Brain microvascular endothelial cell (primary cell): ENCODE results near the gene SHBG.

Source experiments
- DNase-seq: peaks from one replicate; pipeline ENCODE4 v3.0.0-alpha.2; 2020
- H3K27ac ChIP-seq: fragments of 250-450 bp; sonication (Bioruptor Pico); 2 replicates; pipeline ENCODE4 v1.5.1; 2020; ENCODE audit warnings: mild to moderate bottlenecking, moderate library complexity
- H3K27me3 ChIP-seq: fragments of 250-450 bp; sonication (Bioruptor Pico); replicated peaks from 2 replicates; pipeline ENCODE4 v1.5.1; 2020; ENCODE audit warnings: mild to moderate bottlenecking
- H3K36me3 ChIP-seq: fragments of 250-450 bp; sonication (Bioruptor Pico); replicated peaks from 2 replicates; pipeline ENCODE4 v1.5.1; 2020; ENCODE audit warnings: mild to moderate bottlenecking
- H3K4me3 ChIP-seq: 2 replicates; pipeline ENCODE4 v1.5.1; 2011; ENCODE audit warnings: low read depth, mild to moderate bottlenecking, control low read depth, low read length, moderate library complexity
- in situ Hi-C: cut with HindIII; loops from 2 replicates; pipeline ENCODE4 v1.10.0; 2017; ENCODE audit warnings: low sequenced_read_pairs, low pct_ligation_motif_present
- TF ChIP-seq, protein P1 (sequence below): IDR thresholded peaks from 2 replicates; pipeline ENCODE4 v1.5.1; 2011; ENCODE audit warnings: low read depth, mild to moderate bottlenecking, moderate library complexity, low read length, control low read depth, inconsistent platforms; ENCODE audit errors: missing control alignments

The SHBG gene

DNA sequence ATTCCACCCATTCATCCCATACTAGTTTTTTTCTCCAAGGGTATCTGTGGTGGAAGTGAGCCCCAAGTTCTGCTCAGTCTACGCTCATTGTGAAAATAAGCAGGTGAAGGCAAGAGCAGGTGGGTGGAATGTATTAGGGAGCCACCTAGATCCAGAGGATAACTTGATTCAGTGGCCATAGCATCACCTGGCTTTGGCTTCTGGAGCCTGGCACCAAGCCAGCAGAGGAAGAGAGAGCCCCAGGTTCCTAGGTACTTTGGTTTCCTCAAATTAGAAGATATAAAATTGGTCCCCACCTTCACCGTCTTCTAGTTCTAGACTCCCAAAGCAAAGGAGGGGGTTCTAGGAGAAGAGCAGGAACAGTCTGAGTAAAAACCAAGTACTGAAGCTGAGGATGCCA is 19.3 kb upstream of the SHBG start:
- no peak overlapping the region for H3K4me3 ChIP-seq
- TF ChIP-seq, protein P1, sequence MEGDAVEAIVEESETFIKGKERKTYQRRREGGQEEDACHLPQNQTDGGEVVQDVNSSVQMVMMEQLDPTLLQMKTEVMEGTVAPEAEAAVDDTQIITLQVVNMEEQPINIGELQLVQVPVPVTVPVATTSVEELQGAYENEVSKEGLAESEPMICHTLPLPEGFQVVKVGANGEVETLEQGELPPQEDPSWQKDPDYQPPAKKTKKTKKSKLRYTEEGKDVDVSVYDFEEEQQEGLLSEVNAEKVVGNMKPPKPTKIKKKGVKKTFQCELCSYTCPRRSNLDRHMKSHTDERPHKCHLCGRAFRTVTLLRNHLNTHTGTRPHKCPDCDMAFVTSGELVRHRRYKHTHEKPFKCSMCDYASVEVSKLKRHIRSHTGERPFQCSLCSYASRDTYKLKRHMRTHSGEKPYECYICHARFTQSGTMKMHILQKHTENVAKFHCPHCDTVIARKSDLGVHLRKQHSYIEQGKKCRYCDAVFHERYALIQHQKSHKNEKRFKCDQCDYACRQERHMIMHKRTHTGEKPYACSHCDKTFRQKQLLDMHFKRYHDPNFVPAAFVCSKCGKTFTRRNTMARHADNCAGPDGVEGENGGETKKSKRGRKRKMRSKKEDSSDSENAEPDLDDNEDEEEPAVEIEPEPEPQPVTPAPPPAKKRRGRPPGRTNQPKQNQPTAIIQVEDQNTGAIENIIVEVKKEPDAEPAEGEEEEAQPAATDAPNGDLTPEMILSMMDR = no peak
- no peaks in the 10 kb centered on the region for H3K27me3 ChIP-seq
- H3K27ac ChIP-seq = no peak overlapping the region
- in situ Hi-C loops = no loop called here
- no peak for DNase-seq
- H3K36me3 ChIP-seq = peaks cover 3% of the 10 kb centered on the region

DNA sequence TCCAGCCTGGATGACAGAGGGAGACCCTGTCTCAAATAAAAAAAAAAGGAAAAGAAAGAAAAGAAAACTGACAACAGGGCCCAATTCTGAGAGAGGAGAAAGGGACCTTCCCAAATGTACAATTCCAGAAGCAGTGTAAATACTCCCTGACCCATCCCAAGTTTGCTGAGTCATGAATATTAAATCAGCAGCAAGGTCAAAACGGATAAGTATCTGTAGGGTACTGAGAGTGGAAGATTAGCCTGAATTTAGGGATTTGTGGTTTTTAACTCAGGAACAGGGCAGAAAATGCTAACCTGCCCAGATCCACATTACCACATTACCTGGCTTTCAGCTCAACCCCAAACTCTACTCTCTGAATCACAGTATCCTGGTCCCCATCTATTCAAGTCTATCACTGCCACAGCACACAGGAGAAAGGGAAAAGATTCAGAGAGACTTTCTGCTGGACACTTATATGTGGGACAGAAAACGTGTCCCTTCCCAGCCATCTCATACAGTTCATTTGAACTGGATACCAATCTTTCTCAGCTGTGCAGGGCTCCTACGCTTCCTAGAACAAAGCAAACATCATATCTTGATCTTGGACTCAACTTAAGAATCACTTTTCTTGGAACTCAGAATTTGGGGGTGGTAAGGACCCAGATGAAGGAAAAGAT is 18.2 kb upstream of the SHBG start:
- in situ Hi-C loops = no loop called here
- Histone ChIP-seq H3K4me3 (no peak overlapping the region), H3K27me3 (no peaks in the 10 kb centered on the region), H3K36me3 (peaks cover 3% of the 10 kb centered on the region), H3K27ac (peak overlapping the region; percentile 7)
- TF ChIP-seq, protein P1 = no peak
- DNase-seq = no peak

DNA sequence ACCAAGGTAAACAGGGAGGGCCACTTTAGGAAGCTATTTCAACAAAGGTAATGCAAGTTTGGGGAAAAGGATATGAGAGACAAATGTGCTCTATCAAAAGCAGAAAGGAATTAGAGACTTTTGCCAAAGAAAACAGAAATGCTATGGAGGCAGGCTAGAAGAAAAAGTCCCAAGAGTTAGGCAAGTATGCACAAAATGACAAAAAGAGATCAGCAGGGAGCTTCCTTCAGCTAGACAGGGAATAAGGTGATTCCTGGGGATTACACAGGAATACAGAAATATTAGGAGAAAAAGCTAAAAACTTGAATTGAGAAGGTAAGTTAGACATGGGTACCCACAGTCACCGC is 17.7 kb upstream of the SHBG start:
- Histone ChIP-seq H3K36me3 (peaks cover 3% of the 10 kb centered on the region), H3K27ac (peak overlapping the region; percentile 7), H3K4me3 (no peak overlapping the region), H3K27me3 (no peaks in the 10 kb centered on the region)
- DNase-seq = no peak
- in situ Hi-C loops = no loop called here
- TF ChIP-seq, protein P1 = no peak

DNA sequence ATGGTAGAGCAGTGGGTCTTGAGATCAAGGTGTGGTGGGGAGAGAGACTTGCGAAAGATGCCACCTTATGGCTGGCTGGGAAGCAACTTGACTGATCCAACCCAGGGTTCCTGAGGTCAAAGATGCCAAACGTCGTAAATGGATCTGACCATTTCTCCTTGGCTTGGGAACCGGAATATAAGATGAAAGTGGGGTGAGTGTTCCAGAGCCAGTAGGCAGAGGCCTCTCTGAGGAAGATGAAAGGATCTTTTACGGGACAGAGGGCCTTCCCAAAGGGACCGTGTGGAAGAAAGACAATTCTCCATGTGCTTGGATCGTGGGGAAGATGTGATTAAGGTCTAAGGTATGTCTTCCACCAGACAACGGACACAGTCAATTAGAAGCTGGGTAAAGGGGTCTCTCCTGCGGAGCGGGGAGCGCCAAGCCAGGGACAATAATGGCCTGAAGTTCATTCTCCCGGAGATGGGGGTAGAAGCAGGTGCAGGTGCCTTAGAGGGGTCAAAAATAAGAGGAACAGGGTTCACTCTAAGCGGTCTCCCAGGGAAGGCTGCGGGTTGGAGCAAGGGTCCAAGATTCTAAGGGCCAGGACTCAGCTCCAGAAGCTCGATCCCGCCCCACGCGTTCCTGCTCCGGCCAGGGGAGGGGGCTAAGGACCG is 16.0 kb upstream of the SHBG start:
- peak overlapping the region; percentile 87 for H3K4me3 ChIP-seq
- in situ Hi-C loops = no loop called here
- peak overlapping the region; percentile 72 for H3K27ac ChIP-seq
- peak; percentile 16 for DNase-seq
- peaks cover 3% of the 10 kb centered on the region for H3K36me3 ChIP-seq
- no peaks in the 10 kb centered on the region for H3K27me3 ChIP-seq
- TF ChIP-seq, protein P1 = peak; percentile 13

DNA sequence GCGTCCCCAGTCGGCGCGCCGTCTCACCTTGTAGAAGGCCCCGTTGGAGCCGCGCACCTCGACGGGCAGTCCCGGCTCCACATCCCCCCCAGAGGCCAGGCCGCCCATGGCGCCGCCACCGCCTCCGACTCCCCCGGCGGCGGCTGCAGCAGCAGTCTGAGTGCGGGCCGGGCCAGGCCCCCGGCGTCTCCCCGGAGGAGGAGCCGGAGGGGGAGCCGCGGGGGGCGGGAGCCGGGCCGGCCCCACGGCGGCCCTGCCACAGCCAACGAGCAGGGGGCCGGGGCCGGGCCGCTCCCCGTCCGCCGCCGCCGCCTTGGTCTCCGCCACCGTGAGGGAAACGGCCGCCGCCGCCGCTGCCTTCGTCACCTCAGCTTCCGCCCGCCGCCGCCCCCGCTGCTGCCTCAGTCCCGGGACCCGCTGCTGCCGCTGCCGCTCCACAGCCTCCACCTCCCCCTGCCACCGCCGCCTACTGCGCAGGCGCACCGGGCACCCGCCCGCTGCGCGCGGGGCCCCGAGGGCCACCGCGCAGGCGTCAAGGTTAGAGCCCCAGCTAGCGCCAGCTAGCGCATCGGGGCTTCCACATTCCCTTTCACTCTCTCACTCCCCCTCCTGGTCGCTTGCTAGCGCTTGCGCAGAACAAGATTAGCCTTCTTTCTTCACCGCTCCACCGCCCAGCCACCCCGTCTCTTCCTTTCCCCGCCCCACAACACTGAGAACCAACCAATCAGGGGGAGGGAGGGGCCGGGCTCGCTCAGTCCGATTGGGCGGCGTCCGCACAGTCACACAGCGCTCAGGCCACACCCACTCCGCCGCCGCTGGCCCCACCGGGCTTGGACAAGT is 15.3 kb upstream of the SHBG start, which contains the start of gene FXR2:
Gene FXR2, minus strand, starts transcription at position 473 of the 840 bp plus-strand sequence. Its CDS starts 365 bp downstream, at position 108.
- Histone ChIP-seq H3K27me3 (no peaks in the 10 kb centered on the region), H3K27ac (peak within 1 kb of the TSS; percentile 72), H3K4me3 (peak within 1 kb of the TSS; percentile 87), H3K36me3 (peaks cover 3% of the 10 kb centered on the region)
- TF ChIP-seq, protein P1 = peak; percentile 77
- in situ Hi-C loops = no loop called here
- peak; percentile 100 for DNase-seq
